Coronary artery (tissue), 2 donors: ENCODE results near the gene ANKRD42.

ENCODE experiments used
- DNase-seq: peaks from one replicate; pipeline ENCODE4 v3.0.0-alpha.2; 2017; ENCODE audit warnings: low spot score
- H3K27ac ChIP-seq, 2 donors: fragments of 200-600 bp; sonication (generic); one replicate each; pipeline ENCODE4 v1.5.1; 2016 to 2019
- H3K4me3 ChIP-seq: fragments of 200-600 bp; sonication (generic); 2 replicates; pipeline ENCODE4 v1.5.1; 2016; ENCODE audit warnings: mild to moderate bottlenecking, moderate library complexity
- TF ChIP-seq, protein P1 (sequence below): fragments of 200-600 bp; sonication (generic); IDR thresholded peaks from one replicate; pipeline ENCODE4 v1.5.1; 2019; ENCODE audit warnings: antibody characterized with exemption

The ANKRD42 gene

DNA sequence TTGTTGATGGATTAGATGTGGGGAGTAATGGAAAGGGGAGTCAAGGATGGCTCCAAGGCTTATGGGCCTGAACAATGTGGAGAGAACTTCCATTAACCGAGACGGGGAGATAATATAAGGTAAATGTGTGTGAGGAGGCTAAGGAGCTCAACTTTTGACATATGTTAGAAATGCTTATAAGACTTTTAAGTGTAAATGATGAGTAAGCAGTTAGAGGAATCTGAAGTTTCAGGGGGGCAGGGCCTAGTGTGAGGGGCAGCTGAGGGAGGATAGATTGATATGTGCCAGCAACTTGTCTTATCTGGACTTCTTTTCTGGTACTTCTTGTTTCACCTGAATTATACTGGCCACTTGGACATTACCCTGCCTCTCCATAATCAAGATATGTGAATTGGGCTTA is 29.9 kb downstream of the ANKRD42 start:
- H3K27ac ChIP-seq, result no peak overlapping the region
- no peak for DNase-seq
- TF ChIP-seq, protein P1, sequence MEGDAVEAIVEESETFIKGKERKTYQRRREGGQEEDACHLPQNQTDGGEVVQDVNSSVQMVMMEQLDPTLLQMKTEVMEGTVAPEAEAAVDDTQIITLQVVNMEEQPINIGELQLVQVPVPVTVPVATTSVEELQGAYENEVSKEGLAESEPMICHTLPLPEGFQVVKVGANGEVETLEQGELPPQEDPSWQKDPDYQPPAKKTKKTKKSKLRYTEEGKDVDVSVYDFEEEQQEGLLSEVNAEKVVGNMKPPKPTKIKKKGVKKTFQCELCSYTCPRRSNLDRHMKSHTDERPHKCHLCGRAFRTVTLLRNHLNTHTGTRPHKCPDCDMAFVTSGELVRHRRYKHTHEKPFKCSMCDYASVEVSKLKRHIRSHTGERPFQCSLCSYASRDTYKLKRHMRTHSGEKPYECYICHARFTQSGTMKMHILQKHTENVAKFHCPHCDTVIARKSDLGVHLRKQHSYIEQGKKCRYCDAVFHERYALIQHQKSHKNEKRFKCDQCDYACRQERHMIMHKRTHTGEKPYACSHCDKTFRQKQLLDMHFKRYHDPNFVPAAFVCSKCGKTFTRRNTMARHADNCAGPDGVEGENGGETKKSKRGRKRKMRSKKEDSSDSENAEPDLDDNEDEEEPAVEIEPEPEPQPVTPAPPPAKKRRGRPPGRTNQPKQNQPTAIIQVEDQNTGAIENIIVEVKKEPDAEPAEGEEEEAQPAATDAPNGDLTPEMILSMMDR, result no peak
- H3K4me3 ChIP-seq, result no peak overlapping the region

DNA sequence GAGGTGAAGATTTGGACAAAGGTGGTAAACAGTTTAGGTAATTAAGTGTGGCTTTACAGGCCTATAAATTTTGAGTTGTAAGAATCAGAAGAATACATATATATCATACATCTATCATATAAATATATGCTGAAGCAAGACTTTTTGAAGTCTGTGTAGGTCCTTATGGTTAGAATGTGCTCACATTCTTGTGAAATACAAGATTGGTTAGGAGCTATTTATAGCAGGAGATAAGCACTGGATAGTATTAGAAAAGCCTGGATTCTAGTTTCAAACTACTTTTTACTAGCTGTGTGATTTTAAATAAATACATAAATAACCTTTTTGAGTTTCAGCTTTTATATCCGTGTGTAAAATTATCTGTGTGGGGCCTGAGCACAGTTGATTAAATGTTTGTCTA is 42.3 kb downstream of the ANKRD42 start:
- no peak overlapping the region for H3K4me3 ChIP-seq
- TF ChIP-seq, protein P1, result no peak

DNA sequence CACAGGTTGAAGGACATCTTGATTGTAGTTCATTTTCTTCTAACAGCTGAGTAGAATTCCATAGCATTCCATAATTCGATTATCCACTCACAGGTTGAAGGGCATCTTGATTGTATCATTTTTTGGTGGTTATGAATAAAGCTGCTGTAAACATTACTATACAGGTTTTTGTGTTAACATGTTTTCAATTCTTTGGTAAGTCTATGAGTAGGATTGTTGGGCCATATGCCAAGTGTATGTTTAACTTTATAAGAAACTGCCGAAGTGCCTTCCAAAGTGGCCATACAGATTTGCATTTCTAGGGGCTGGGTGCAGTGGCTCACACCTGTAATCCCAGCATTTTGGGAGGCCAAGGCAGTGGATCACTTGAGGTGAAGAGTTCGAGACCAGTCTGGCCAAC is 44.6 kb downstream of the ANKRD42 start:
- DNase-seq, result no peak
- Histone ChIP-seq H3K4me3 (no peak overlapping the region), H3K27ac (no peak overlapping the region)
- TF ChIP-seq, protein P1, result no peak

More for the DNA sequence above, 42.3 kb downstream of the ANKRD42 start:
- H3K27ac ChIP-seq, result no peak overlapping the region
- no peak for DNase-seq

DNA sequence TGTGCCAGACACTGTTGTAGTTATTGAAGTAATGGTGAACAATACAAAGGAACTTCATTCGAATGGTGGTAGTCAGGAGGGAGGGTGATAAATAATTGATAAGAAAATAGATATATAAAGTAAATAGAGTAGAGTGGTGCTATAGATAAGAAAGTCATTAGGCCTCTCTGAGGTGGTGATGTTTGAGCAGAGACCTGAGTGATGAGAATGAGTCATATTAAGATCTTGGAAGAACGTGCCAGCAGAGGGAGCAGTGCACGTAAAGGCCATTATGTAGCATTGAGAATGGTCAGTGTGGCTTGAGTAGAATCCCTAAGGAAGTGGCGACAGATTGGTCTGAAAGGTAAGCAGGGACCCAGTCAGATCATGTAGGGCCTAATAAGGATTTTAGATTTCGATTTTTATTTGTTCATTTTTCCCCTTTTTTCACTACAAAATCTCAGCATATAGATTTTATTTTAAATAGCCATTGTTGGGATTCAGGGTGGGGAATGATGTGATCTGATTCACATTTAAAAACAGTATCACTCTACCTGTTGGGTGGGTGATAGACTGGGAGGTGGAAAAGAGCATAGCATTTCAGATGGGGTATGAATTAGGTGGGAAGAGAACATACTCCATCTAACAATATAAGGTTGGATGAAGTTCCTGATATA is 47.9 kb downstream of the ANKRD42 start:
- TF ChIP-seq, protein P1, result peak; percentile 33
- H3K4me3 ChIP-seq, result no peak overlapping the region
- no peak for DNase-seq
- H3K27ac ChIP-seq, result no peak overlapping the region

DNA sequence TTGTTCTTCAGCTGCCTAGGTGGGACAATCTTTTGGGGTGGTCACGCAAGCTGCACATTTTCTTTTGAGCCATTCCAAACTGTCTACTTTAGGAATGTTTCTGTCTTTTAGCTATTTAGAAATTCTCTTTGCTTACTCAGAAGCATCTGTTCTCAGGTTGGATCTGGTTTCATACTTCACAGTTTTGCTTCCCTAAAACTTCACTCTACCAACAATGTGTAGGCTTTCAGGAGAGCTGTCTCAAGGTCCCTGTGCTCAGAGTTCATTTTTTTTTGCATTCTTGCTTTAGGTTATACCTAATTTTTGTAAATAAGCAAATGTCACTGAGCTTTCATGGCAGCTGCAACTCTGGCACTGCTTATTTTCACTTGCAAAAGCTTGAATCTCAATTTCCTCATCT is 55.9 kb downstream of the ANKRD42 start:
- Histone ChIP-seq H3K27ac (no peak overlapping the region), H3K4me3 (no peak overlapping the region)
- TF ChIP-seq, protein P1, result no peak
- DNase-seq, result no peak

DNA sequence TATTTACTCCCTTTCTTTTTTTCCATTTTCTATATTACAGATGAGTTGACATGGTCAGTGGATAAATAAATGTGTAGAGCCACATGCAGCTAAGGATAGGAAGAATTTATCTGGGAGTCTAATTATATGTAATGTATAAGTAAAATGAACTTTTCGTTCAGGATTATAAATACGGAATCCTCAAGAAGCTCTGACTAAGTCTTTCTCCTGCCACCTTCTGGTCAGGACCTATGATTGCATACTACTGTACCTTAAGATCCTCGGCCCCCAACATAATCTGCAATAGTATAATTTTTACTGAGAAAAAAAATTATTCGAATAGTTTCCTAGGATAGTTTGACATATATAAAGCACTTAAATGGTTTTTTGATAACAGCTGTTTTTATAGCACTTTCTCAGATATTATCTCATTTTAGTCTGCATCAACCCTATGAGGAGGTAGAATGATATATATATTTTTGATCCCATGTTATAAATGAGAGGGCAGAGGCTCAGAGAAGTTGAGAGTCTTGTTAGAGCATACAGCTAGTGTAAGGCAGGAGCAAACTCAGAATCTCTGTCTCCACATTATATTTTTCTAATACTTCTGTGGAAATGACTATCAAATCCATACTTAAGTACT is 56.6 kb downstream of the ANKRD42 start:
- TF ChIP-seq, protein P1, result peak; percentile 27
- no peak for DNase-seq
- no peak overlapping the region for H3K4me3 ChIP-seq

DNA sequence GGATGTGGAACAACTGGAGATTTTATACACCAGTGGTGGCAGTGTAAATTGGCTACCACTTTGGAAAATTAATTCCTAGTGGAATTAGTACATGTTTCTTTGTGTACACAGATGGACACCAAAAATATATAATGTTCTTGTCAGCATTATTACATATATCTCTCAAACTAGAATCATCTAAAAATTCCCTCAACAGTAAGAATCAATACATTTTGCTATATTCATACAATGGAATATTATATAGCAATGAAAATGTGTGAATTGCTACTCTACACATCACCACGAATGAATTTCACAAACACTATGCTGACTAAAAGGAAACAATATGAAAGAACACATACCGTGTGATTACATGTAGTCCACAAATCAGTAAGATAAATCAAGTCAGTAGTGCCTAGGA is 58.8 kb downstream of the ANKRD42 start:
- no peak for DNase-seq
- H3K4me3 ChIP-seq, result no peak overlapping the region
- TF ChIP-seq, protein P1, result no peak
- peak overlapping the region; percentile 4 to 7 for H3K27ac ChIP-seq

More for the DNA sequence above, 56.6 kb downstream of the ANKRD42 start:
- H3K27ac ChIP-seq, result no peak overlapping the region
